CD4-positive, alpha-beta T cell treated with Interleukin-15 for 1 hour (primary cell): ENCODE measurements around the gene ZNF557.

Experiments
- DNase-seq: peaks from one replicate; pipeline ENCODE4 v3.0.0-alpha.2; 2020

ZNF557 gene

GRCh38 chr19:7130043-7130442 lies 60.5 kb downstream of the ZNF557 start:
- DNase-seq: no peak

GRCh38 chr19:7132054-7132453 lies 62.6 kb downstream of the ZNF557 start:
- no peak for DNase-seq

GRCh38 chr19:7137120-7137519 lies 67.6 kb downstream of the ZNF557 start:
- DNase-seq: no peak
